H1 (cell line): ENCODE measurements around the gene MST1R. TPM values are rescaled to one million over a fixed set of nuclear protein-coding genes. Genes with fewer than 3 reads are reported as not detected.

Experiments
- CTCF ChIA-PET: fragments of 300-600 bp; sonication (Branson Sonifier 250); formaldehyde crosslinking; loops from one replicate; lab custom pipeline; 2021; ENCODE audit not compliant: partially characterized antibody; lab: Charles Lee
- POLR2A ChIA-PET: fragments of 300-600 bp; sonication (Branson Sonifier 250); formaldehyde crosslinking; loops from one replicate; lab custom pipeline; 2021; ENCODE audit warnings: inconsistent platforms; ENCODE audit not compliant: partially characterized antibody; lab: Charles Lee
- DNase-seq, 2 experiments: peaks; one replicate each; pipeline versions ENCODE4 v3.0.0 to v3.0.0-alpha.2; 2010 to 2022; ENCODE audit warnings: low spot score in 2 of 2, low read depth in 1 of 2, mixed read lengths in 1 of 2
- FAIRE-seq: peaks from 2 replicates; lab custom pipeline; 2011; peaks lifted over from hg19 to GRCh38; lab: Jason Lieb, UNC
- H2AFZ ChIP-seq: 2 replicates; pipeline ENCODE4 v1.8.1; 2012; ENCODE audit warnings: low read length, inconsistent platforms
- H2AK5ac ChIP-seq: 2 replicates; pipeline ENCODE4 v1.6.1; 2013; ENCODE audit warnings: low read depth, low read length
- H2BK120ac ChIP-seq: replicated peaks from 2 replicates; pipeline ENCODE3; 2013; ENCODE audit warnings: low read depth, low read length, inconsistent platforms
- H2BK12ac ChIP-seq: 2 replicates; pipeline ENCODE4 v1.6.1; 2013; ENCODE audit warnings: low read depth, low read length
- H2BK15ac ChIP-seq: 2 replicates; pipeline ENCODE4 v1.6.1; 2013; ENCODE audit warnings: low read length
- H2BK20ac ChIP-seq: 2 replicates; pipeline ENCODE4 v1.6.1; 2013; ENCODE audit warnings: low read length
- H2BK5ac ChIP-seq: 2 replicates; pipeline ENCODE4 v1.6.1; 2013; ENCODE audit warnings: low read depth, low read length
- H3K14ac ChIP-seq: 2 replicates; pipeline ENCODE4 v1.6.1; 2013; ENCODE audit warnings: inconsistent platforms; ENCODE audit not compliant: insufficient read length
- H3K18ac ChIP-seq: 2 replicates; pipeline ENCODE4 v1.6.1; 2013; ENCODE audit warnings: low read length; ENCODE audit errors: extremely low read depth
- H3K23ac ChIP-seq: 2 replicates; pipeline ENCODE4 v1.6.1; 2013; ENCODE audit warnings: inconsistent platforms; ENCODE audit not compliant: insufficient read length
- H3K23me2 ChIP-seq: 2 replicates; pipeline ENCODE4 v1.6.1; 2013; ENCODE audit warnings: low read depth, low read length
- H3K27ac ChIP-seq: 2 replicates; pipeline ENCODE4 v1.6.1; 2011; ENCODE audit warnings: low read depth, low read length, inconsistent platforms
- H3K27me3 ChIP-seq, 4 experiments: replicated peaks in 1 of 4; 1 replicate in 1 of 4; 2 replicates in 3 of 4; pipeline versions ENCODE4 v1.6.1 to v1.8.1; 2011 to 2013; ENCODE audit warnings: low read length in 3 of 4, mild to moderate bottlenecking in 3 of 4, inconsistent platforms in 2 of 4, mixed read lengths in 2 of 4, moderate library complexity in 1 of 4; ENCODE audit not compliant: control insufficient read depth in 3 of 4, insufficient read depth in 3 of 4; ENCODE audit errors: extremely low read depth in 1 of 4
- H3K36me3 ChIP-seq, 4 experiments: 2 replicates each; pipeline versions ENCODE4 v1.6.1 to v1.8.1; 2011 to 2013; ENCODE audit warnings: mild to moderate bottlenecking in 4 of 4, low read length in 3 of 4, moderate library complexity in 2 of 4, control low read depth in 1 of 4, inconsistent platforms in 1 of 4; ENCODE audit not compliant: insufficient read depth in 4 of 4, control insufficient read depth in 2 of 4
- H3K4ac ChIP-seq: replicated peaks from 2 replicates; pipeline ENCODE3; 2013; ENCODE audit warnings: low read length, low read depth, mixed read lengths, inconsistent platforms; ENCODE audit not compliant: insufficient read length
- H3K4me1 ChIP-seq, 4 experiments: replicated peaks in 1 of 4; 1 replicate in 1 of 4; 2 replicates in 3 of 4; pipeline versions ENCODE4 v1.6.1 to v1.8.1; 2011 to 2013; ENCODE audit warnings: low read length in 3 of 4, inconsistent platforms in 2 of 4, mixed read lengths in 1 of 4; ENCODE audit not compliant: insufficient read depth in 4 of 4, control insufficient read depth in 3 of 4
- H3K4me2 ChIP-seq, 2 experiments: 2 replicates each; pipeline versions ENCODE4 v1.6.1 to v1.8.1; 2011 to 2013; ENCODE audit warnings: low read depth in 2 of 2, low read length in 2 of 2, control low read depth in 1 of 2, inconsistent platforms in 1 of 2, mild to moderate bottlenecking in 1 of 2; ENCODE audit not compliant: insufficient read depth in 1 of 2
- H3K4me3 ChIP-seq, 4 experiments: fragments of 200-600, 300-600 bp in 1 of 4; sonication (generic), shearing (Covaris generic), sonication (Bioruptor Twin) in 1 of 4; 2 replicates each; pipeline versions ENCODE4 v1.5.1 to v1.8.1; 2011 to 2016; ENCODE audit warnings: low read length in 4 of 4, low read depth in 3 of 4, control low read depth in 2 of 4, inconsistent platforms in 2 of 4, mild to moderate bottlenecking in 2 of 4, mixed read lengths in 1 of 4, moderate library complexity in 1 of 4; ENCODE audit not compliant: insufficient read depth in 2 of 4; ENCODE audit errors: extremely low read depth in 1 of 4
- H3K56ac ChIP-seq: replicated peaks from 2 replicates; pipeline ENCODE3; 2013; ENCODE audit warnings: low read depth, mild to moderate bottlenecking, mixed read lengths, low read length, inconsistent platforms; ENCODE audit not compliant: insufficient read length
- H3K79me1 ChIP-seq: 2 replicates; pipeline ENCODE4 v1.6.1; 2013; ENCODE audit warnings: low read depth, low read length, control low read depth
- H3K79me2 ChIP-seq, 2 experiments: 2 replicates each; pipeline versions ENCODE4 v1.6.1 to v1.8.1; 2012 to 2013; ENCODE audit warnings: low read length in 2 of 2, mild to moderate bottlenecking in 2 of 2, inconsistent platforms in 1 of 2; ENCODE audit not compliant: insufficient read depth in 2 of 2, control insufficient read depth in 1 of 2
- H3K9ac ChIP-seq, 4 experiments: replicated peaks in 1 of 4; 1 replicate in 1 of 4; 2 replicates in 3 of 4; pipeline versions ENCODE4 v1.6.1 to v1.8.1; 2011 to 2013; ENCODE audit warnings: low read depth in 3 of 4, low read length in 3 of 4, control low read depth in 2 of 4, mild to moderate bottlenecking in 2 of 4, moderate library complexity in 2 of 4, inconsistent platforms in 1 of 4; ENCODE audit errors: extremely low read depth in 1 of 4
- H3K9me3 ChIP-seq, 2 experiments: 2 replicates each; pipeline versions ENCODE4 v1.6.1 to v1.8.1; 2012 to 2013; ENCODE audit warnings: mild to moderate bottlenecking in 2 of 2, moderate library complexity in 2 of 2, control low read depth in 1 of 2, inconsistent platforms in 1 of 2, low read depth in 1 of 2, low read length in 1 of 2, mixed read lengths in 1 of 2; ENCODE audit not compliant: insufficient read depth in 2 of 2
- H4K20me1 ChIP-seq, 2 experiments: replicated peaks in 1 of 2; 2 replicates each; pipeline versions ENCODE3 to v1.8.1; 2011 to 2013; ENCODE audit warnings: inconsistent platforms in 2 of 2, low read length in 2 of 2, mild to moderate bottlenecking in 1 of 2; ENCODE audit not compliant: insufficient read depth in 2 of 2, control insufficient read depth in 1 of 2
- H4K5ac ChIP-seq: 2 replicates; pipeline ENCODE4 v1.6.1; 2013; ENCODE audit warnings: low read length, low read depth, mixed read lengths, inconsistent platforms; ENCODE audit not compliant: insufficient read length
- H4K8ac ChIP-seq: 2 replicates; pipeline ENCODE4 v1.8.0; 2013; ENCODE audit warnings: mild to moderate bottlenecking, moderate library complexity, low read length, inconsistent platforms; ENCODE audit not compliant: insufficient read depth; ENCODE audit errors: extremely low read depth
- H4K91ac ChIP-seq: replicated peaks from 2 replicates; pipeline ENCODE3; 2013; ENCODE audit warnings: low read length, mixed read lengths, inconsistent platforms; ENCODE audit not compliant: insufficient read length
- ATF3 ChIP-seq: IDR thresholded peaks from 2 replicates; pipeline ENCODE4 v1.6.1; 2011; ENCODE audit warnings: low read depth, mild to moderate bottlenecking, low read length; ENCODE audit not compliant: insufficient read depth
- EP300 ChIP-seq, 2 experiments: IDR thresholded peaks; 1 replicate in 1 of 2; 2 replicates in 1 of 2; pipeline ENCODE4 v1.6.1; 2011 to 2012; ENCODE audit warnings: low read depth in 2 of 2, low read length in 2 of 2, mild to moderate bottlenecking in 2 of 2, borderline replicate concordance in 1 of 2, inconsistent platforms in 1 of 2, moderate library complexity in 1 of 2
- HDAC2 ChIP-seq, 2 experiments: fragments of 300-600 bp in 1 of 2; sonication (generic) in 1 of 2; IDR thresholded peaks; 2 replicates each; pipeline ENCODE4 v1.6.1; 2011 to 2012; ENCODE audit warnings: low read depth in 2 of 2, low read length in 2 of 2, mild to moderate bottlenecking in 2 of 2, moderate library complexity in 2 of 2, borderline replicate concordance in 1 of 2, inconsistent platforms in 1 of 2
- NRF1 ChIP-seq: IDR thresholded peaks from 2 replicates; pipeline ENCODE4 v1.6.1; 2011; ENCODE audit warnings: mild to moderate bottlenecking, low read depth, low read length, improper control_type of control experiment
- PHF8 ChIP-seq: fragments of 200-600 bp; sonication (generic); conservative IDR thresholded peaks from 2 replicates; pipeline ENCODE4 v1.7.1; 2012; ENCODE audit warnings: low read depth, mild to moderate bottlenecking, inconsistent platforms, low read length, moderate library complexity
- RFX5 ChIP-seq: IDR thresholded peaks from 2 replicates; pipeline ENCODE4 v1.6.1; 2011; ENCODE audit warnings: low read depth, low read length, improper control_type of control experiment, borderline replicate concordance
- SIN3A ChIP-seq, 2 experiments: IDR thresholded peaks in 1 of 2; conservative IDR thresholded peaks in 1 of 2; 2 replicates each; pipeline ENCODE4 v1.6.1; 2011 to 2012; ENCODE audit warnings: low read length in 2 of 2, improper control_type of control experiment in 1 of 2, low read depth in 1 of 2, mild to moderate bottlenecking in 1 of 2
- SIRT6 ChIP-seq: IDR thresholded peaks from one replicate; pipeline ENCODE4 v1.7.1; 2012; ENCODE audit warnings: low read length, inconsistent platforms
- SUZ12 ChIP-seq: fragments of 200-600 bp; sonication (generic); IDR thresholded peaks from 2 replicates; pipeline ENCODE4 v1.6.1; 2012; ENCODE audit warnings: mild to moderate bottlenecking, inconsistent platforms, low read length, moderate library complexity, mixed read lengths
- WGBS, 2 experiments: shearing (Covaris generic) in 1 of 2; methylation state at CpG; one replicate each; pipeline versions ENCODE4 v1.1.6 to v1.1.7; 2013 to 2015; ENCODE audit warnings: low lambda C conversion rate in 2 of 2, mixed read lengths in 2 of 2, inconsistent platforms in 1 of 2, low coverage in 1 of 2, missing lambda C conversion rate in 1 of 2; ENCODE audit not compliant: insufficient replicate concordance in 2 of 2, insufficient coverage in 1 of 2, insufficient read length in 1 of 2; ENCODE audit errors: extremely low coverage in 1 of 2, missing lambda C conversion rate in 1 of 2; 5-methylcytosine and 5-hydroxymethylcytosine counted together
- polyA plus RNA-seq, 7 experiments: library from polyadenylated mRNA; depleted of rRNA in 3 of 7; stranded (reverse) in 5 of 7; unstranded in 2 of 7; fragments of >200 nt in 5 of 7; fragments of 200-250 nt in 2 of 7; gene quantifications; 1 replicate in 5 of 7; 2 replicates in 1 of 7; 4 replicates in 1 of 7; pipeline versions ENCODE4 v1.2.1 to v1.2.3, GENCODE V29; 2011 to 2013; ENCODE audit warnings: missing spikeins in 2 of 7, mixed read lengths in 2 of 7
- total RNA-seq: library from RNA; stranded (reverse); fragmentation: NEBNext Ultra II Directional; extraction: Animal tissue kit (Norgen Biotek cat#: 25700); gene quantifications from 2 replicates; pipeline ENCODE4 v1.2.1, GENCODE V29; 2021

Gene MST1R
- total and polyA plus RNA-seq, 2 of the 8 experiments (the other 6 are each of a cell fraction or from before 2014, with no cell fraction given): 4.8 to 7.6 TPM

GRCh38 chr3:49856181-49857005, 47.3 kb downstream of the MST1R start, which contains the start of gene TRAIP:
TRAIP (minus strand) TSS chr3:49856564; CDS start chr3:49856453, 111 bp downstream.
- Histone ChIP-seq H3K14ac (peak within 1 kb of the TSS; percentile 98), H3K4me3 (peak within 1 kb of the TSS; percentile 79 to 96 (median 84)), H3K23me2 (peaks cover 6% of the 10 kb centered on the region), H3K18ac (peak within 1 kb of the TSS; percentile 92), H2BK12ac (no peak within 1 kb of the TSS), H2BK5ac (peak within 1 kb of the TSS; percentile 48; the same call in 1 of the 2 replicates), H3K4ac (no peak within 1 kb of the TSS), H4K8ac (peak within 1 kb of the TSS; percentile 88), H3K27me3 (no peaks in the 10 kb centered on the region), H2BK15ac (no peak within 1 kb of the TSS), H3K4me1 (peaks cover 0 to 7% (median 4%) of the 10 kb centered on the region in 4 experiments; a peak in 6 of 7 replicates), H4K20me1 (peaks cover 0 to 4% of the 10 kb centered on the region in 2 experiments), H3K9ac (peak within 1 kb of the TSS; percentile 70 to 89 (median 76)), H2BK120ac (no peak within 1 kb of the TSS), H3K23ac (no peak within 1 kb of the TSS), H3K56ac (no peak within 1 kb of the TSS), H3K79me2 (peaks cover 2 to 14% of the 10 kb centered on the region in 2 experiments; a peak in 3 of 4 replicates), H2BK20ac (no peak within 1 kb of the TSS), H4K91ac (peak within 1 kb of the TSS; percentile 78), H2AK5ac (no peak within 1 kb of the TSS), H3K27ac (peak within 1 kb of the TSS; percentile 13; the same call in 1 of the 2 replicates), H3K36me3 (peaks cover 7 to 17% (median 11%) of the 10 kb centered on the region in 4 experiments; a peak in 5 of 8 replicates), H4K5ac (peak within 1 kb of the TSS; percentile 85), H3K4me2 (peak within 1 kb of the TSS; percentile 90 to 93), H3K9me3 (no peaks in the 10 kb centered on the region), H2AFZ (peak within 1 kb of the TSS; percentile 81), H3K79me1 (peaks cover 3% of the 10 kb centered on the region; the same call in 1 of the 2 replicates)
- WGBS, 2 experiments: 9% methylated on average over 46 of the region's 52 CpGs; no CpG with 5 or more reads in 1 of the 2 experiments
- FAIRE-seq (peak; percentile 97), DNase-seq (peak; percentile 83 to 99)
- CTCF ChIA-PET: interaction anchor here (0.7 to 6.1 kb wide), 8 partner anchors 12 to 156 kb away, joined by 3 to 55 read pairs (median 4); partner anchors contain the start of gene MON1A
- POLR2A ChIA-PET: interaction anchor here (0.7 to 6.4 kb wide), 14 partner anchors 8 to 136 kb away, joined by 3 to 33 read pairs (median 4); partner anchors contain the start of gene CAMKV
- TF ChIP-seq PHF8: peak; percentile 85
- TF ChIP-seq RFX5: no peak
- no peak for TF ChIP-seq SUZ12
- TF ChIP-seq SIRT6: no peak
- no peak for TF ChIP-seq NRF1
- peak in 1 of 2 experiments; percentile 69; a peak in 1 of 4 replicates for TF ChIP-seq SIN3A (conservative IDR thresholded peaks at IDR 0.05 in 1 of 2, IDR thresholded peaks at IDR 0.05 in 1 of 2; ENCODE audit: low read depth in 1 of 2, low read length in 2 of 2)
- peak in 1 of 2 experiments; percentile 77; a peak in 1 of 4 replicates for TF ChIP-seq HDAC2 (IDR thresholded peaks at IDR 0.05; ENCODE audit: borderline replicate concordance in 1 of 2, low read depth in 2 of 2, low read length in 2 of 2)
- TF ChIP-seq EP300 (IDR thresholded peaks at IDR 0.05; ENCODE audit: borderline replicate concordance in 1 of 2, low read depth in 2 of 2, low read length in 2 of 2): no peak
- no peak for TF ChIP-seq ATF3
